ENCODE data around the gene TPPP3. TPM values are rescaled to one million over a fixed set of nuclear protein-coding genes. Genes with fewer than 3 reads are reported as not detected.
A peak's percentile ranks its signal among the peaks of the same experiment; 100 is the strongest.

The TPPP3 gene
- polyA plus RNA-seq, 1 of the 3 experiments (the other 2 are of a cell fraction): 33.5 TPM

DNA sequence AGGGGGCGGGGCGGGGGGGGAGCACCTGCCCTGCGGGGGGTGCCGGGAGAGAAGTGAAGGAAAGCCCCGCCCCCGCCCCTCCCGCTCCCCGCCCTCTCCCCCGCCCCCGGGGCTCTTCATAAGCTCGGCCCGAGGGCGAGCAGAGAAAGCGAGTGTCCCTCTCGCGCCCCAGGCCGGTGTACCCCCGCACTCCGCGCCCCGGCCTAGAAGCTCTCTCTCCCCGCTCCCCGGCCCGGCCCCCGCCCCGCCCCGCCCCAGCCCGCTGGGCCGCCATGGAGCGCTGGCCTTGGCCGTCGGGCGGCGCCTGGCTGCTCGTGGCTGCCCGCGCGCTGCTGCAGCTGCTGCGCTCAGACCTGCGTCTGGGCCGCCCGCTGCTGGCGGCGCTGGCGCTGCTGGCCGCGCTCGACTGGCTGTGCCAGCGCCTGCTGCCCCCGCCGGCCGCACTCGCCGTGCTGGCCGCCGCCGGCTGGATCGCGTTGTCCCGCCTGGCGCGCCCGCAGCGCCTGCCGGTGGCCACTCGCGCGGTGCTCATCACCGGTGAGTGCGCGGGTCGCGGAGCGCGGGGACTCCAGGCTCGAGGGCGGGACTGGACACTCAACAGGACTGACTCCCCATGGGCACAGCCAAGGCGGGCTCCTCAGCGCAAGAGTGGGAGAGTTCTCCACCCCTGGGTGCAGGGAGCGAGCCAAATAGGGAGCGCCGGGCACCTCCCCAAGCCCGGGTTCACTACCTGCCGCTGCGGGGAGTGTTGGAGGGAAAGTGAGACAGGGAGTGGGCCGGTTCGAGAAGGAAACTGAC is 37.9 kb upstream of the TPPP3 start, which contains the start of gene HSD11B2:
Gene HSD11B2, plus strand, starts transcription at position 145 of the 798 bp plus-strand sequence. Its CDS starts 128 bp downstream, at position 273.
- H3K9me2 ChIP-seq: no peaks in the 10 kb centered on the region
- H4K20me1 ChIP-seq (ENCODE audit: insufficient read depth): no peaks in the 10 kb centered on the region
- H3K9ac ChIP-seq: no peak within 1 kb of the TSS
- peak; percentile 93 for DNase-seq
- no peaks in the 10 kb centered on the region for H3K36me3 ChIP-seq (replicated peaks in 1 of 2; ENCODE audit: control insufficient read depth in 1 of 2, insufficient read depth in 2 of 2, low read length in 1 of 2)
- TF ChIP-seq CTCF (IDR thresholded peaks at IDR 0.05) (peak; percentile 17; the same call in 1 of the 2 replicates), USF1 (IDR thresholded peaks at IDR 0.05; ENCODE audit: borderline replicate concordance, low read depth) (no peak), MXI1 (IDR thresholded peaks at IDR 0.05; ENCODE audit: low read depth, low read length) (peak; percentile 35; the same call in 1 of the 2 replicates), NRF1 (IDR thresholded peaks at IDR 0.05; ENCODE audit: low read depth, low read length) (peak; percentile 34; the same call in 1 of the 2 replicates), CHD2 (IDR thresholded peaks at IDR 0.05; ENCODE audit: low read length, partially characterized antibody) (no peak), SMC3 (IDR thresholded peaks at IDR 0.05; ENCODE audit: low read depth, low read length) (peak; percentile 25; the same call in 1 of the 2 replicates), YY1 (IDR thresholded peaks at IDR 0.05; ENCODE audit: low read depth) (no peak), FOXM1 (IDR thresholded peaks at IDR 0.05; ENCODE audit: low read depth) (no peak), POLR2AphosphoS5 (IDR thresholded peaks at IDR 0.05; ENCODE audit: low read depth, low read length) (no peak), RAD21 (IDR thresholded peaks at IDR 0.05; ENCODE audit: low read length) (peak; percentile 19; the same call in 1 of the 2 replicates), FOSL2 (IDR thresholded peaks at IDR 0.05; ENCODE audit: borderline replicate concordance, low read depth) (no peak), FOXJ3 (CRISPR knock-in tag; IDR thresholded peaks at IDR 0.05) (no peak)
- TF ChIP-seq, protein P1, sequence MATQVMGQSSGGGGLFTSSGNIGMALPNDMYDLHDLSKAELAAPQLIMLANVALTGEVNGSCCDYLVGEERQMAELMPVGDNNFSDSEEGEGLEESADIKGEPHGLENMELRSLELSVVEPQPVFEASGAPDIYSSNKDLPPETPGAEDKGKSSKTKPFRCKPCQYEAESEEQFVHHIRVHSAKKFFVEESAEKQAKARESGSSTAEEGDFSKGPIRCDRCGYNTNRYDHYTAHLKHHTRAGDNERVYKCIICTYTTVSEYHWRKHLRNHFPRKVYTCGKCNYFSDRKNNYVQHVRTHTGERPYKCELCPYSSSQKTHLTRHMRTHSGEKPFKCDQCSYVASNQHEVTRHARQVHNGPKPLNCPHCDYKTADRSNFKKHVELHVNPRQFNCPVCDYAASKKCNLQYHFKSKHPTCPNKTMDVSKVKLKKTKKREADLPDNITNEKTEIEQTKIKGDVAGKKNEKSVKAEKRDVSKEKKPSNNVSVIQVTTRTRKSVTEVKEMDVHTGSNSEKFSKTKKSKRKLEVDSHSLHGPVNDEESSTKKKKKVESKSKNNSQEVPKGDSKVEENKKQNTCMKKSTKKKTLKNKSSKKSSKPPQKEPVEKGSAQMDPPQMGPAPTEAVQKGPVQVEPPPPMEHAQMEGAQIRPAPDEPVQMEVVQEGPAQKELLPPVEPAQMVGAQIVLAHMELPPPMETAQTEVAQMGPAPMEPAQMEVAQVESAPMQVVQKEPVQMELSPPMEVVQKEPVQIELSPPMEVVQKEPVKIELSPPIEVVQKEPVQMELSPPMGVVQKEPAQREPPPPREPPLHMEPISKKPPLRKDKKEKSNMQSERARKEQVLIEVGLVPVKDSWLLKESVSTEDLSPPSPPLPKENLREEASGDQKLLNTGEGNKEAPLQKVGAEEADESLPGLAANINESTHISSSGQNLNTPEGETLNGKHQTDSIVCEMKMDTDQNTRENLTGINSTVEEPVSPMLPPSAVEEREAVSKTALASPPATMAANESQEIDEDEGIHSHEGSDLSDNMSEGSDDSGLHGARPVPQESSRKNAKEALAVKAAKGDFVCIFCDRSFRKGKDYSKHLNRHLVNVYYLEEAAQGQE (IDR thresholded peaks at IDR 0.05; ENCODE audit: low read depth, low read length): no peak
- TF ChIP-seq, protein P2, sequence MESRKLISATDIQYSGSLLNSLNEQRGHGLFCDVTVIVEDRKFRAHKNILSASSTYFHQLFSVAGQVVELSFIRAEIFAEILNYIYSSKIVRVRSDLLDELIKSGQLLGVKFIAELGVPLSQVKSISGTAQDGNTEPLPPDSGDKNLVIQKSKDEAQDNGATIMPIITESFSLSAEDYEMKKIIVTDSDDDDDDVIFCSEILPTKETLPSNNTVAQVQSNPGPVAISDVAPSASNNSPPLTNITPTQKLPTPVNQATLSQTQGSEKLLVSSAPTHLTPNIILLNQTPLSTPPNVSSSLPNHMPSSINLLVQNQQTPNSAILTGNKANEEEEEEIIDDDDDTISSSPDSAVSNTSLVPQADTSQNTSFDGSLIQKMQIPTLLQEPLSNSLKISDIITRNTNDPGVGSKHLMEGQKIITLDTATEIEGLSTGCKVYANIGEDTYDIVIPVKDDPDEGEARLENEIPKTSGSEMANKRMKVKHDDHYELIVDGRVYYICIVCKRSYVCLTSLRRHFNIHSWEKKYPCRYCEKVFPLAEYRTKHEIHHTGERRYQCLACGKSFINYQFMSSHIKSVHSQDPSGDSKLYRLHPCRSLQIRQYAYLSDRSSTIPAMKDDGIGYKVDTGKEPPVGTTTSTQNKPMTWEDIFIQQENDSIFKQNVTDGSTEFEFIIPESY (IDR thresholded peaks at IDR 0.05; ENCODE audit: borderline replicate concordance, low read depth): no peak
- no peaks in the 10 kb centered on the region; the same call in 1 of the 2 replicates for H3K27me3 ChIP-seq (ENCODE audit: insufficient read depth)
- no peak within 1 kb of the TSS for H2AFZ ChIP-seq (ENCODE audit: low read depth)
- H3K4me2 ChIP-seq: peak within 1 kb of the TSS; percentile 74
- H3K4me3 ChIP-seq (ENCODE audit: low read depth in 2 of 2, low read length in 1 of 2): peak within 1 kb of the TSS; percentile 40 to 43
- no peaks in the 10 kb centered on the region for H3K9me3 ChIP-seq
- no peaks in the 10 kb centered on the region for H3F3A ChIP-seq (replicated peaks; ENCODE audit: insufficient read depth)
- ChIA-PET POLR2A (interaction anchor here (0.9 to 1.1 kb wide), 2 partner anchors 12 to 13 kb away, joined by 3 to 4 read pairs; no protein-coding TSS in a partner anchor), CTCF (interaction anchor here (0.7 to 3.1 kb wide), 12 partner anchors 11 to 141 kb away, joined by 3 to 16 read pairs (median 4); partner anchors contain the start of genes ATP6V0D1, LRRC36 and ZDHHC1)
- H3K27ac ChIP-seq (ENCODE audit: low read depth in 2 of 2, low read length in 1 of 2): no peak within 1 kb of the TSS
- H3K4me1 ChIP-seq (ENCODE audit: control insufficient read depth in 1 of 2, insufficient read depth in 2 of 2, low read depth in 1 of 2, low read length in 1 of 2): peaks cover 0 to 12% of the 10 kb centered on the region in 2 experiments; a peak in 1 of 4 replicates
- WGBS (ENCODE audit: low lambda C conversion rate): 12% methylated on average over 28 of the region's 87 CpGs
- H3K79me2 ChIP-seq (ENCODE audit: insufficient read depth): no peaks in the 10 kb centered on the region
